Astrocyte (in vitro differentiated cells and primary cell): ENCODE results near the gene CWC22.

Experiments
- EZH2 ChIP-seq: IDR thresholded peaks from 2 replicates; pipeline ENCODE4 v1.6.1; 2012; ENCODE audit warnings: mild to moderate bottlenecking, low read length, inconsistent platforms; ENCODE audit not compliant: insufficient read depth
- TF ChIP-seq, protein P1 (sequence below): IDR thresholded peaks from 2 replicates; pipeline ENCODE4 v1.5.1; 2011; ENCODE audit warnings: low read depth, mild to moderate bottlenecking, inconsistent platforms, low read length, moderate library complexity; ENCODE audit not compliant: insufficient read depth

DNA sequence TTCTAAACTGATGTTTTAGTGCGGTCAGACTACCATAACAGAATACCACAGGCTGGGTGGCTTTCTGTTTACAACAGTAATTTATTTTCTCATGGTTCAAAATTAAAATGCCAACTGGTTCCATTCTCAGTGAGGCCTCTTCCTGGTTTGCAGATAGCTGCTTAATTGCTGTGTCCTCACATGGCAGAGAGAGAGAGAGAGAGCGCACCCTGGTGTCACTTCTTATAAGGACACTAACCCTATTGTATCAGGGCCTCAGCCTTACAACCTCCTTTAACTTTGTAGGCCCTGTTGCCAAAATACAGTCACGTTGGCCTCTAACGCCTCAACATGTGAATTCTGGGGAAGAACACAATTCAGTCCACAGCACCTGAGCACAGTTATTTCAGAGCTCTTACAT lies 108.2 kb downstream of the CWC22 start:
- TF ChIP-seq, protein P1, sequence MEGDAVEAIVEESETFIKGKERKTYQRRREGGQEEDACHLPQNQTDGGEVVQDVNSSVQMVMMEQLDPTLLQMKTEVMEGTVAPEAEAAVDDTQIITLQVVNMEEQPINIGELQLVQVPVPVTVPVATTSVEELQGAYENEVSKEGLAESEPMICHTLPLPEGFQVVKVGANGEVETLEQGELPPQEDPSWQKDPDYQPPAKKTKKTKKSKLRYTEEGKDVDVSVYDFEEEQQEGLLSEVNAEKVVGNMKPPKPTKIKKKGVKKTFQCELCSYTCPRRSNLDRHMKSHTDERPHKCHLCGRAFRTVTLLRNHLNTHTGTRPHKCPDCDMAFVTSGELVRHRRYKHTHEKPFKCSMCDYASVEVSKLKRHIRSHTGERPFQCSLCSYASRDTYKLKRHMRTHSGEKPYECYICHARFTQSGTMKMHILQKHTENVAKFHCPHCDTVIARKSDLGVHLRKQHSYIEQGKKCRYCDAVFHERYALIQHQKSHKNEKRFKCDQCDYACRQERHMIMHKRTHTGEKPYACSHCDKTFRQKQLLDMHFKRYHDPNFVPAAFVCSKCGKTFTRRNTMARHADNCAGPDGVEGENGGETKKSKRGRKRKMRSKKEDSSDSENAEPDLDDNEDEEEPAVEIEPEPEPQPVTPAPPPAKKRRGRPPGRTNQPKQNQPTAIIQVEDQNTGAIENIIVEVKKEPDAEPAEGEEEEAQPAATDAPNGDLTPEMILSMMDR = peak; percentile 21
- no peak for TF ChIP-seq EZH2
